Naive thymus-derived CD4-positive, alpha-beta T cell (primary cell): Measurements from ENCODE around the gene ELL. TPM values are rescaled to one million over a fixed set of nuclear protein-coding genes. Genes with fewer than 3 reads are reported as not detected.
A peak's percentile ranks its signal among the peaks of the same experiment; 100 is the strongest.

Experiments
- ATAC-seq: fragments of 150-1000 bp; cut with Tn5 transposase; 2 replicates; pipeline ENCODE4 v1.10.0; 2021; ENCODE audit warnings: mild to moderate bottlenecking, moderate library complexity
- CTCF ChIA-PET: fragments of 350-600 bp; sonication (Branson Sonifier 250); formaldehyde crosslinking; loops from one replicate; lab custom pipeline; 2021; ENCODE audit warnings: antibody characterized with exemption; lab: Charles Lee
- POLR2A ChIA-PET: fragments of 350-600 bp; sonication (Branson Sonifier 250); formaldehyde crosslinking; loops from one replicate; lab custom pipeline; 2021; ENCODE audit warnings: antibody characterized with exemption, inconsistent platforms; lab: Charles Lee
- DNase-seq, 9 donors: peaks; one replicate each; pipeline versions ENCODE4 v3.0.0 to v3.0.0-alpha.2; 2020 to 2022; ENCODE audit warnings: mixed read lengths in 1 of 9
- H3K27ac ChIP-seq: one replicate; pipeline ENCODE4 v1.7.0; 2013; ENCODE audit warnings: mild to moderate bottlenecking, low read depth, low read length, moderate library complexity
- H3K27me3 ChIP-seq, 2 donors: one replicate each; pipeline ENCODE4 v1.7.0; 2013; ENCODE audit warnings: low read length in 2 of 2, mild to moderate bottlenecking in 2 of 2, moderate library complexity in 2 of 2; ENCODE audit not compliant: control insufficient read depth in 2 of 2, insufficient read depth in 2 of 2
- H3K36me3 ChIP-seq, 3 experiments: 1 replicate in 2 of 3; 2 replicates in 1 of 3; pipeline ENCODE4 v1.7.0; 2013; ENCODE audit warnings: low read length in 3 of 3, mild to moderate bottlenecking in 3 of 3, moderate library complexity in 1 of 3; ENCODE audit not compliant: insufficient read depth in 3 of 3, control insufficient read depth in 2 of 3
- H3K4me1 ChIP-seq, 2 donors: one replicate each; pipeline ENCODE4 v1.7.0; 2013; ENCODE audit warnings: low read length in 2 of 2, mild to moderate bottlenecking in 2 of 2, moderate library complexity in 1 of 2; ENCODE audit not compliant: control insufficient read depth in 2 of 2, insufficient read depth in 2 of 2
- H3K4me3 ChIP-seq: 2 replicates; pipeline ENCODE4 v1.7.0; 2013; ENCODE audit warnings: mild to moderate bottlenecking, low read length
- H3K9me3 ChIP-seq, 3 experiments: 1 replicate in 2 of 3; 2 replicates in 1 of 3; pipeline ENCODE4 v1.7.0; 2013; ENCODE audit warnings: low read length in 3 of 3; ENCODE audit not compliant: control insufficient read depth in 2 of 3
- H3K27ac Mint-ChIP-seq, 9 donors: one replicate each; pipeline ENCODE4 v1.8.0; 2020 to 2022; ENCODE audit warnings: mixed read lengths in 9 of 9, mild to moderate bottlenecking in 8 of 9, moderate library complexity in 5 of 9, inconsistent platforms in 2 of 9
- H3K27me3 Mint-ChIP-seq, 5 donors: one replicate each; pipeline ENCODE4 v1.8.0; 2021 to 2022; ENCODE audit warnings: mixed read lengths in 5 of 5, mild to moderate bottlenecking in 1 of 5
- H3K36me3 Mint-ChIP-seq, 5 donors: one replicate each; pipeline ENCODE4 v1.8.0; 2020 to 2022; ENCODE audit warnings: mixed read lengths in 5 of 5, mild to moderate bottlenecking in 3 of 5, inconsistent platforms in 1 of 5
- H3K4me1 Mint-ChIP-seq, 7 donors: one replicate each; pipeline ENCODE4 v1.8.0; 2020 to 2022; ENCODE audit warnings: mixed read lengths in 7 of 7, mild to moderate bottlenecking in 3 of 7, inconsistent platforms in 1 of 7
- H3K4me3 Mint-ChIP-seq, 10 donors: one replicate each; pipeline ENCODE4 v1.8.0; 2020 to 2022; ENCODE audit warnings: mild to moderate bottlenecking in 10 of 10, mixed read lengths in 10 of 10, moderate library complexity in 6 of 10, inconsistent platforms in 2 of 10
- H3K9me3 Mint-ChIP-seq, 11 donors: one replicate each; pipeline ENCODE4 v1.8.0; 2020 to 2022; ENCODE audit warnings: mixed read lengths in 11 of 11, mild to moderate bottlenecking in 4 of 11, inconsistent platforms in 1 of 11, moderate library complexity in 1 of 11
- intact Hi-C, 2 donors: fragments of 100-400 bp; cut with micrococcal nuclease; formaldehyde crosslinking; loops; one replicate each; pipeline ENCODE4 v1.15.1; 2023
- polyA plus RNA-seq, 2 donors: library from polyadenylated mRNA; unstranded; fragments of 300-500 nt; fragmentation: Illumina TruSeq; gene quantifications; one replicate each; pipeline ENCODE4 v1.2.3, GENCODE V29; 2021
- total RNA-seq, 6 experiments: library from RNA in 5 of 6; stranded (reverse) in 5 of 6; gene quantifications; 1 replicate in 5 of 6; 2 replicates in 1 of 6; pipeline ENCODE4 v1.2.3 and lab custom pipeline; 2021 to 2026

ELL gene
- total and polyA plus RNA-seq, 7 experiments from 2014 or later, result 8.9 to 70.4 (median 22.1) TPM

- H3K27ac Mint-ChIP-seq, result peak overlapping the region in 1 of 9 donors; percentile 56
- no peak overlapping the region for H3K27ac ChIP-seq
- POLR2A ChIA-PET, result interaction anchor here (0.6 kb wide), 1 partner anchor 35 kb away, joined by 4 read pairs; no protein-coding TSS in a partner anchor
- no peak overlapping the region for H3K4me3 Mint-ChIP-seq
- H3K27me3 ChIP-seq, result no peaks in the 10 kb centered on the region
- H3K9me3 ChIP-seq, result no peaks in the 10 kb centered on the region
- H3K4me3 ChIP-seq, result no peak overlapping the region
- no peaks in the 10 kb centered on the region for H3K9me3 Mint-ChIP-seq
- no peak for ATAC-seq
- H3K4me1 Mint-ChIP-seq, result peaks cover 31 to 78% (median 58%) of the 10 kb centered on the region in 7 donors
- peaks cover 33 to 50% of the 10 kb centered on the region in 2 donors for H3K4me1 ChIP-seq
- intact Hi-C loops, result no loop called here
- H3K36me3 ChIP-seq, result no peaks in the 10 kb centered on the region
- no peaks in the 10 kb centered on the region for H3K36me3 Mint-ChIP-seq
- H3K27me3 Mint-ChIP-seq, result no peaks in the 10 kb centered on the region
- no peak for DNase-seq
- CTCF ChIA-PET, result no interaction called here
Observed at GRCh38 chr19:18510216-18510615, 11.7 kb downstream of the ELL start.

GRCh38 chr19:18508585-18508984, 13.3 kb downstream of the ELL start:
- H3K9me3 Mint-ChIP-seq, result no peaks in the 10 kb centered on the region
- H3K27me3 ChIP-seq, result no peaks in the 10 kb centered on the region
- H3K27me3 Mint-ChIP-seq, result no peaks in the 10 kb centered on the region
- H3K4me1 ChIP-seq, result peaks cover 37 to 59% of the 10 kb centered on the region in 2 donors
- ChIA-PET CTCF (no interaction called here), POLR2A (no interaction called here)
- H3K27ac ChIP-seq, result no peak overlapping the region
- H3K4me3 Mint-ChIP-seq, result no peak overlapping the region
- intact Hi-C loops, result no loop called here
- H3K4me3 ChIP-seq, result no peak overlapping the region
- peak overlapping the region in 2 of 9 donors; percentile 17 to 41 for H3K27ac Mint-ChIP-seq
- ATAC-seq (no peak), DNase-seq (no peak)
- no peaks in the 10 kb centered on the region for H3K9me3 ChIP-seq
- H3K36me3 Mint-ChIP-seq, result no peaks in the 10 kb centered on the region
- H3K36me3 ChIP-seq, result no peaks in the 10 kb centered on the region
- peaks cover 36 to 82% (median 61%) of the 10 kb centered on the region in 7 donors for H3K4me1 Mint-ChIP-seq

- no peak overlapping the region for H3K4me3 ChIP-seq
- Mint-ChIP-seq H3K4me1 (peaks cover 33 to 82% (median 59%) of the 10 kb centered on the region in 7 donors), H3K27me3 (no peaks in the 10 kb centered on the region), H3K36me3 (no peaks in the 10 kb centered on the region), H3K4me3 (peak overlapping the region; percentile 43 to 77 (median 68)), H3K27ac (peak overlapping the region; percentile 24 to 88 (median 72)), H3K9me3 (no peaks in the 10 kb centered on the region)
- H3K27me3 ChIP-seq, result no peaks in the 10 kb centered on the region
- H3K4me1 ChIP-seq, result peaks cover 44 to 66% of the 10 kb centered on the region in 2 donors
- no peak overlapping the region for H3K27ac ChIP-seq
- no peaks in the 10 kb centered on the region for H3K9me3 ChIP-seq
- ATAC-seq (no peak), DNase-seq (no peak)
- intact Hi-C loops, result no loop called here
- H3K36me3 ChIP-seq, result no peaks in the 10 kb centered on the region
- POLR2A ChIA-PET, result no interaction called here
- CTCF ChIA-PET, result no interaction called here
Observed at GRCh38 chr19:18507727-18508440, 14.0 kb downstream of the ELL start.

- POLR2A ChIA-PET, result interaction anchor here (0.7 to 2.0 kb wide), 3 partner anchors 11 to 81 kb away, joined by 3 to 7 read pairs (median 3); partner anchors contain the start of genes ELL and REX1BD
- H3K4me1 ChIP-seq, result peaks cover 45 to 73% of the 10 kb centered on the region in 2 donors
- no peak for DNase-seq
Observed at GRCh38 chr19:18507021-18507726, 14.7 kb downstream of the ELL start.

GRCh38 chr19:18506101-18506930, 15.6 kb downstream of the ELL start:
- H3K4me3 ChIP-seq, result peak overlapping the region; percentile 8
- no peak for ATAC-seq
- Mint-ChIP-seq H3K27ac (peak overlapping the region in 8 of 9 donors; percentile 16 to 88 (median 64)), H3K4me3 (peak overlapping the region in 9 of 10 donors; percentile 43 to 77 (median 67)), H3K27me3 (no peaks in the 10 kb centered on the region), H3K4me1 (peaks cover 49 to 88% (median 70%) of the 10 kb centered on the region in 7 donors), H3K36me3 (no peaks in the 10 kb centered on the region), H3K9me3 (no peaks in the 10 kb centered on the region)
- ChIA-PET CTCF (interaction anchor here (0.6 kb wide), 1 partner anchor 134 kb away, joined by 3 read pairs; no protein-coding TSS in a partner anchor), POLR2A (interaction anchor here (0.7 to 2.0 kb wide), 3 partner anchors 10 to 82 kb away, joined by 3 to 7 read pairs (median 3); partner anchors contain the start of genes ELL and REX1BD)
- DNase-seq, result no peak
- H3K27ac ChIP-seq, result no peak overlapping the region
- H3K4me1 ChIP-seq, result peaks cover 45 to 80% of the 10 kb centered on the region in 2 donors
- H3K27me3 ChIP-seq, result no peaks in the 10 kb centered on the region
- no peaks in the 10 kb centered on the region for H3K9me3 ChIP-seq
- intact Hi-C loops, result no loop called here
- H3K36me3 ChIP-seq, result peaks cover 0 to 6% (median 0%) of the 10 kb centered on the region in 3 experiments

More at GRCh38 chr19:18507021-18507726, 14.7 kb downstream of the ELL start:
- Histone ChIP-seq H3K36me3 (peaks cover 0 to under 1% (median 0%) of the 10 kb centered on the region in 3 experiments), H3K27me3 (no peaks in the 10 kb centered on the region), H3K4me3 (peak overlapping the region; percentile 8), H3K27ac (no peak overlapping the region), H3K9me3 (no peaks in the 10 kb centered on the region)
- intact Hi-C loops, result no loop called here
- no peaks in the 10 kb centered on the region for H3K27me3 Mint-ChIP-seq
- H3K9me3 Mint-ChIP-seq, result no peaks in the 10 kb centered on the region
- peaks cover 40 to 82% (median 65%) of the 10 kb centered on the region in 7 donors for H3K4me1 Mint-ChIP-seq
- peak; percentile 24 for ATAC-seq
- CTCF ChIA-PET, result no interaction called here
- no peaks in the 10 kb centered on the region for H3K36me3 Mint-ChIP-seq
- peak overlapping the region; percentile 24 to 88 (median 72) for H3K27ac Mint-ChIP-seq
- H3K4me3 Mint-ChIP-seq, result peak overlapping the region; percentile 43 to 77 (median 68)
